Panc1 (cell line): ENCODE data around the gene LY6G6D. TPM values are rescaled to one million over a fixed set of nuclear protein-coding genes. Genes with fewer than 3 reads are reported as not detected.

Source experiments
- ATAC-seq: fragments of 200-7000 bp; cut with Tn5 transposase; 2 replicates; pipeline ENCODE4 v1.9.1; 2020; ENCODE audit warnings: mild to moderate bottlenecking, moderate library complexity
- BruUV-seq: library from RNA; stranded (reverse); fragments of 400-500 nt; replicated peaks from 2 replicates; lab custom pipeline; 2021; lab: Mats Ljungman, UMichigan
- CTCF ChIA-PET: fragments of 300-600 bp; sonication (Branson Sonifier 250); formaldehyde crosslinking; loops from one replicate; lab custom pipeline; 2022; ENCODE audit warnings: antibody characterized with exemption; lab: Charles Lee
- POLR2A ChIA-PET: fragments of 300-600 bp; sonication (Branson Sonifier 250); formaldehyde crosslinking; loops from one replicate; lab custom pipeline; 2022; ENCODE audit warnings: antibody characterized with exemption; lab: Charles Lee
- DNase-seq: peaks from one replicate; pipeline ENCODE4 v3.0.0-alpha.2; 2010; ENCODE audit warnings: low read depth, low spot score
- H3K27ac ChIP-seq: 2 replicates; pipeline ENCODE4 v1.5.1; 2011; ENCODE audit warnings: mild to moderate bottlenecking, low read length, inconsistent platforms
- H3K27me3 ChIP-seq: fragments of 200-500 bp; sonication (Bioruptor generic); 2 replicates; pipeline ENCODE4 v1.6.0; 2014; ENCODE audit warnings: low read length, inconsistent platforms; ENCODE audit not compliant: control insufficient read depth, insufficient read depth
- H3K36me3 ChIP-seq: fragments of 200-500 bp; sonication (Bioruptor generic); 2 replicates; pipeline ENCODE4 v1.5.1; 2014; ENCODE audit warnings: inconsistent platforms, mild to moderate bottlenecking, low read length, moderate library complexity; ENCODE audit not compliant: control insufficient read depth, insufficient read depth
- H3K4me1 ChIP-seq: 2 replicates; pipeline ENCODE4 v1.5.1; 2011; ENCODE audit warnings: inconsistent platforms, mild to moderate bottlenecking, low read length, moderate library complexity; ENCODE audit not compliant: control insufficient read depth, insufficient read depth
- H3K4me3 ChIP-seq, 2 experiments: 2 replicates each; pipeline ENCODE4 v1.5.1; 2011 to 2012; ENCODE audit warnings: low read depth in 2 of 2, low read length in 2 of 2, mild to moderate bottlenecking in 2 of 2, inconsistent platforms in 1 of 2, moderate library complexity in 1 of 2
- H3K9me3 ChIP-seq: fragments of 200-500 bp; sonication (Bioruptor generic); 2 replicates; pipeline ENCODE4 v1.5.1; 2014; ENCODE audit warnings: low read depth, mild to moderate bottlenecking, inconsistent platforms, low read length, moderate library complexity; ENCODE audit not compliant: control insufficient read depth, insufficient read depth
- POLR2AphosphoS5 ChIP-seq: IDR thresholded peaks from 2 replicates; pipeline ENCODE4 v1.6.1; 2012; ENCODE audit warnings: mild to moderate bottlenecking, low read depth, low read length, moderate library complexity
- SIN3A ChIP-seq: IDR thresholded peaks from 2 replicates; pipeline ENCODE4 v1.6.1; 2012; ENCODE audit warnings: low read depth, mild to moderate bottlenecking, low read length, moderate library complexity, borderline replicate concordance; ENCODE audit not compliant: insufficient read depth
- TCF7L2 ChIP-seq: IDR thresholded peaks from 2 replicates; pipeline ENCODE4 v1.6.1; 2011; ENCODE audit warnings: mild to moderate bottlenecking, low read depth, low read length, inconsistent platforms
- in situ Hi-C: cut with HindIII; loops from 2 replicates; pipeline ENCODE4 v1.10.0; 2016; ENCODE audit warnings: low sequenced_read_pairs, low pct_unique_long_range_greater_than_20kb
- intact Hi-C: fragments of 100-400 bp; cut with micrococcal nuclease; formaldehyde crosslinking; loops from one replicate; pipeline ENCODE4 v1.10.0; 2022; ENCODE audit not compliant: unreplicated experiment
- total RNA-seq: library from RNA; stranded (reverse); gene quantifications from one replicate; pipeline ENCODE4 v1.2.1, GENCODE V29; 2021; ENCODE audit not compliant: unreplicated experiment
- TF ChIP-seq, protein P1 (sequence below): fragments of 450-650 bp; IDR thresholded peaks from 2 replicates; pipeline ENCODE4 v1.5.1; 2017; ENCODE audit warnings: mild to moderate bottlenecking
- TF ChIP-seq, protein P2 (sequence below), 2 experiments: IDR thresholded peaks; 2 replicates each; pipeline ENCODE4 v1.6.1; 2011 to 2012; ENCODE audit warnings: low read depth in 2 of 2, control low read depth in 1 of 2, low read length in 1 of 2, mild to moderate bottlenecking in 1 of 2, moderate library complexity in 1 of 2; ENCODE audit not compliant: insufficient read depth in 1 of 2

LY6G6D gene
- total RNA-seq, 1 experiment from 2014 or later = not detected

DNA sequence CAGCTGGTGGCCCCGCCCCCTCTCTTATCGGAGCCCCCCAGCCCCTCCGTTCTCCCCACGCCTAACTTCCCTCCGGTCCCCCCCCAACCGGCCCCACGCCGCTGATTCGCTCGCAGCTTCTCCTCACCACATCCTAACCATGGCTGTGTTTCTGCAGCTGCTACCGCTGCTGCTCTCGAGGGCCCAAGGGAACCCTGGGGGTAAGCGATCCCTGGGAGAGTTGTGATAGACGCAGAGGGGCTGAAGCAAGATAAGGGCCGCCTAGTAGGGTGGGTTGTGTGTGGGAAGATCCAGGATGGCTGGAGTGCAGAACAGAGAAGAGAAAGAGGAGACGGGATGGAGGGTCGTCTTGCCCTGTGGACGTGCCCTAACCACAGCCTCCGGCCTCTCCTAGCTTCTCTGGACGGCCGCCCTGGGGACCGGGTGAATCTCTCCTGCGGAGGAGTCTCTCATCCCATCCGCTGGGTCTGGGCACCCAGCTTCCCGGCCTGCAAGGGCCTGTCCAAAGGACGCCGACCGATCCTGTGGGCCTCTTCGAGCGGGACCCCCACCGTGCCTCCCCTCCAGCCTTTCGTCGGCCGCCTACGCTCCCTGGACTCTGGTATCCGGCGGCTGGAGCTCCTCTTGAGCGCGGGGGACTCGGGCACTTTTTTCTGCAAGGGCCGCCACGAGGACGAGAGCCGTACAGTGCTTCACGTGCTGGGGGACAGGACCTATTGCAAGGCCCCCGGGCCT, 8.3 kb downstream of the LY6G6D start, which contains the start of gene MPIG6B:
TSS of gene MPIG6B (plus strand) at position 129 of the 735 bp plus-strand sequence. CDS start at position 140, 11 bp downstream.
- Histone ChIP-seq H3K27ac (no peak within 1 kb of the TSS), H3K4me1 (0 out of 2 replicates have a peak, but pooled peaks cover under 1% of the 10 kb centered on the region), H3K27me3 (no peaks in the 10 kb centered on the region), H3K36me3 (peaks cover 3% of the 10 kb centered on the region), H3K4me3 (no peak within 1 kb of the TSS), H3K9me3 (no peaks in the 10 kb centered on the region)
- CTCF ChIA-PET = no interaction called here
- intact Hi-C loops = no loop called here
- POLR2A ChIA-PET = interaction anchor here (0.5 kb wide), 1 partner anchor 65 kb away, joined by 4 read pairs; no protein-coding TSS in a partner anchor
- DNase-seq (no peak), ATAC-seq (no peak)
- in situ Hi-C loops = no loop called here
- no TSS peak for BruUV-seq
- TF ChIP-seq POLR2AphosphoS5 = no peak
- no peak for TF ChIP-seq TCF7L2
- TF ChIP-seq SIN3A = no peak
- TF ChIP-seq, protein P1, sequence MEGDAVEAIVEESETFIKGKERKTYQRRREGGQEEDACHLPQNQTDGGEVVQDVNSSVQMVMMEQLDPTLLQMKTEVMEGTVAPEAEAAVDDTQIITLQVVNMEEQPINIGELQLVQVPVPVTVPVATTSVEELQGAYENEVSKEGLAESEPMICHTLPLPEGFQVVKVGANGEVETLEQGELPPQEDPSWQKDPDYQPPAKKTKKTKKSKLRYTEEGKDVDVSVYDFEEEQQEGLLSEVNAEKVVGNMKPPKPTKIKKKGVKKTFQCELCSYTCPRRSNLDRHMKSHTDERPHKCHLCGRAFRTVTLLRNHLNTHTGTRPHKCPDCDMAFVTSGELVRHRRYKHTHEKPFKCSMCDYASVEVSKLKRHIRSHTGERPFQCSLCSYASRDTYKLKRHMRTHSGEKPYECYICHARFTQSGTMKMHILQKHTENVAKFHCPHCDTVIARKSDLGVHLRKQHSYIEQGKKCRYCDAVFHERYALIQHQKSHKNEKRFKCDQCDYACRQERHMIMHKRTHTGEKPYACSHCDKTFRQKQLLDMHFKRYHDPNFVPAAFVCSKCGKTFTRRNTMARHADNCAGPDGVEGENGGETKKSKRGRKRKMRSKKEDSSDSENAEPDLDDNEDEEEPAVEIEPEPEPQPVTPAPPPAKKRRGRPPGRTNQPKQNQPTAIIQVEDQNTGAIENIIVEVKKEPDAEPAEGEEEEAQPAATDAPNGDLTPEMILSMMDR = no peak
- TF ChIP-seq, protein P2, sequence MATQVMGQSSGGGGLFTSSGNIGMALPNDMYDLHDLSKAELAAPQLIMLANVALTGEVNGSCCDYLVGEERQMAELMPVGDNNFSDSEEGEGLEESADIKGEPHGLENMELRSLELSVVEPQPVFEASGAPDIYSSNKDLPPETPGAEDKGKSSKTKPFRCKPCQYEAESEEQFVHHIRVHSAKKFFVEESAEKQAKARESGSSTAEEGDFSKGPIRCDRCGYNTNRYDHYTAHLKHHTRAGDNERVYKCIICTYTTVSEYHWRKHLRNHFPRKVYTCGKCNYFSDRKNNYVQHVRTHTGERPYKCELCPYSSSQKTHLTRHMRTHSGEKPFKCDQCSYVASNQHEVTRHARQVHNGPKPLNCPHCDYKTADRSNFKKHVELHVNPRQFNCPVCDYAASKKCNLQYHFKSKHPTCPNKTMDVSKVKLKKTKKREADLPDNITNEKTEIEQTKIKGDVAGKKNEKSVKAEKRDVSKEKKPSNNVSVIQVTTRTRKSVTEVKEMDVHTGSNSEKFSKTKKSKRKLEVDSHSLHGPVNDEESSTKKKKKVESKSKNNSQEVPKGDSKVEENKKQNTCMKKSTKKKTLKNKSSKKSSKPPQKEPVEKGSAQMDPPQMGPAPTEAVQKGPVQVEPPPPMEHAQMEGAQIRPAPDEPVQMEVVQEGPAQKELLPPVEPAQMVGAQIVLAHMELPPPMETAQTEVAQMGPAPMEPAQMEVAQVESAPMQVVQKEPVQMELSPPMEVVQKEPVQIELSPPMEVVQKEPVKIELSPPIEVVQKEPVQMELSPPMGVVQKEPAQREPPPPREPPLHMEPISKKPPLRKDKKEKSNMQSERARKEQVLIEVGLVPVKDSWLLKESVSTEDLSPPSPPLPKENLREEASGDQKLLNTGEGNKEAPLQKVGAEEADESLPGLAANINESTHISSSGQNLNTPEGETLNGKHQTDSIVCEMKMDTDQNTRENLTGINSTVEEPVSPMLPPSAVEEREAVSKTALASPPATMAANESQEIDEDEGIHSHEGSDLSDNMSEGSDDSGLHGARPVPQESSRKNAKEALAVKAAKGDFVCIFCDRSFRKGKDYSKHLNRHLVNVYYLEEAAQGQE (IDR thresholded peaks at IDR 0.05; ENCODE audit: insufficient read depth in 1 of 2, low read depth in 2 of 2, low read length in 1 of 2) = no peak

DNA sequence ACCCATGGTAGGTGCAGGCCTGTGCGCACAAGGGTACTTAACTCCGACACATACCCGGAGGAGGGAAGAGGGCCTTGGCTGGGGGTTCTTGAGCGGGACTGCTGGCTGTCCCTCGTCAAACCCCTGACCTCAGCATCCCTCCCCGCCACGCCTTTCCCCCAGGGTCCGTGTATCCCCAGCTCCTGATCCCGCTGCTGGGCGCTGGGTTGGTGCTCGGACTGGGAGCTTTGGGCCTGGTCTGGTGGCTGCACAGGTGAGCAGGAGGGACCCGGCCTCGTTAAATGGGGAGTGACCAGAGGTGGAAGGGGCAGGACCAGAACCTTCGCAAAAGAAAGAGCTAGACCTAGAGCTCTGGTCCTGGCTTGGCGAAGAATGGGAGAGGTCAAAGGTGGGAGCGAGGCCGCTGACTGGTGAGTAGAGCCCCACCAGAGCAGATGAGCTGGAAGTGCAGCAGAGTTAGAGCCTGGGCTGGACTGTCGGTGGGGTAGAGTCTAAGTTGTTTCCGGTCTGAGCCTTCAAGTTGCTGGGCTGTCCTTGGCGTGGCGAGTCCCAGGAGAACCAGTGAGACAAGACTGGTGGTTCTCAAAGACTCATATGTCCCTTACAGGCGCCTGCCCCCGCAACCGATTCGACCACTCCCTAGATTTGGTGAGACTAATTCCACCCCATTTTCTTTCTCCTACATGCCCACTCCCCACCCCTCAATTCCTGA, 9.0 kb downstream of the LY6G6D start:
- TF ChIP-seq POLR2AphosphoS5 (no peak), TCF7L2 (no peak), SIN3A (no peak)
- TF ChIP-seq, protein P1 = no peak
- TF ChIP-seq, protein P2 (IDR thresholded peaks at IDR 0.05; ENCODE audit: insufficient read depth in 1 of 2, low read depth in 2 of 2, low read length in 1 of 2) = no peak
- Histone ChIP-seq H3K36me3 (peaks cover 3% of the 10 kb centered on the region), H3K4me1 (peaks cover 5% of the 10 kb centered on the region; the same call in 1 of the 2 replicates), H3K27ac (no peak overlapping the region), H3K27me3 (no peaks in the 10 kb centered on the region), H3K4me3 (no peak overlapping the region), H3K9me3 (no peaks in the 10 kb centered on the region)
- ChIA-PET POLR2A (interaction anchor here (0.5 kb wide), 1 partner anchor 65 kb away, joined by 4 read pairs; no protein-coding TSS in a partner anchor), CTCF (no interaction called here)
- DNase-seq = no peak
- BruUV-seq = no TSS peak
- in situ Hi-C loops = no loop called here
- ATAC-seq = no peak
- intact Hi-C loops = no loop called here
